ENCODE data around the gene AKAP12. TPM values are rescaled to one million over a fixed set of nuclear protein-coding genes. Genes with fewer than 3 reads are reported as not detected.

AKAP12 gene
- under 1 TPM; 0.08 to 0.10 TPM for total RNA-seq

GRCh38 chr6:151239603-151240035, at the start of gene AKAP12:
Gene AKAP12 (plus strand): TSS chr6:151239967. CDS start chr6:151240563, 596 bp downstream.

GRCh38 chr6:151391471-151392413, 152.0 kb downstream of the AKAP12 start, which contains the start of gene ZBTB2:
Gene ZBTB2 (minus strand): TSS chr6:151391559. CDS start chr6:151373637, 17,922 bp downstream.

Other genes starting within 250 kb of the AKAP12 start
- gene ZBTB2, start 151.6 kb downstream of the AKAP12 start, total RNA-seq, result 10 to 100 TPM; 21.9 TPM
- gene RMND1, start 212.2 kb downstream of the AKAP12 start, total RNA-seq, result 10 to 100 TPM; 20.1 to 22.7 TPM